HG02642 (cell line): ENCODE results near the gene ABCG1.

ENCODE experiments used
- ATAC-seq: cut with Tn5 transposase; IDR thresholded peaks from one replicate; pipeline ENCODE4 v1.9.1; 2021; ENCODE audit warnings: mild to moderate bottlenecking; ENCODE audit not compliant: unreplicated experiment, poor library complexity

Gene ABCG1

DNA sequence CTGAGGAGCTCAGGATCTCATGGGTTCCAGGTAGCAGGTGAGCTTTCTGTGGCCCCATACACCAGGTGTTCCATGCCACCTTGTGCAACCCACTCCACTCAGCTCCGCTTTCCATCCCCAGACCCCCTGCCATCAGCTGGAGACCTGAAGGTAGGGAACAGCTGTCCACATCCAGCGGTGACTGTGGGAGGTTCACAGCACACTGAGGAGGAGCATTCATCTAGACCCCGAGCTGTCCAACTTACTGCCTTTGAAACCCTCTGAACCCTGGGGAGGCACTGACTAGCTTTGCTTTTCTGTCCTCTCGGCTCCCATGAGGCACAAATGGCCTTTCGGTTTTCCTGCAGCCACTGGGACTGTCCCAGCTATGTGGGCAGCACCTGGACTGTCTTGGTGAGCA lies 27.9 kb upstream of the ABCG1 start:
- ATAC-seq: no peak

DNA sequence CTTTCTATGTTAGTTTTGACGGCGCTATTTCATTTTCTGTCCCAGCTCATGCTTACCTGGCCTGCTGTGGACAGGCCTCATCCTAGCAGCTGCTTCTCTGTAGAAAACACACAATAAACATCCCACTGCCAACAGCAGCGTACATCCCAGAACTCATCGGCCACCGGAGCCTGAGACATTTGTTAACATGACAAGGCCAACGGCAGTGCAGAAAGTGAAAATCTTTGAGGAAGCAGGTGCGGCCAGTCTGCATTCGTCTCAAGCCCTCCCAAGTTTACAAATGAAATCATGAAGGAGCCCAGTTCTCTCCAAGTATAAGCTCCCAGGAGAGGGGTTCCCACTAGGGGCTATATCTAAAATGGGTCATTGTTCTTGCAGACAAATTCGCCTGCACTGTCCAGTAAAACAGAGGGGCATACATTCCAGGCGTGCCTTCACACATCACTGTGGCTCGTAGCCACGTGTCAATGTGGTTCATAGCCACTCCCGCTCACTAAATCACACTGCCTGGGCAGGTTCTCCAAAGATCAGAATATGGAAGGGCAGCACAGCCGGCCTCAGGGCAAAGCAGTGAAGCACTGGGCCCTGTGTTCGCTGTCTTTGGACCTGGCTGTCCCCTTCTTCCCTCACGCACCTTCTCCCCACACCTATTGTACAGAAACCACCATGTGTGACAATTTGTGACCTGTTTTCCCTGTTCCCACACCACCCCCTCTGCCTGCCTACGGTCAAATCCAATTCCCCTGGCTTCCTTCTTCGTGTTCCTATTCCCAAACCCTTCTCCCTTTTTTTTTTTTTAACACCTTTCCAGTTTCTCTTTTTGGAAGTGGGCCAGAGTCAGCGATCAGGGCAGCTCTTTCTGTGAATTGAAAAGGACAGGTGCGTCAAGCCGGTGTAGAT lies 27.0 kb upstream of the ABCG1 start:
- ATAC-seq: no peak

DNA sequence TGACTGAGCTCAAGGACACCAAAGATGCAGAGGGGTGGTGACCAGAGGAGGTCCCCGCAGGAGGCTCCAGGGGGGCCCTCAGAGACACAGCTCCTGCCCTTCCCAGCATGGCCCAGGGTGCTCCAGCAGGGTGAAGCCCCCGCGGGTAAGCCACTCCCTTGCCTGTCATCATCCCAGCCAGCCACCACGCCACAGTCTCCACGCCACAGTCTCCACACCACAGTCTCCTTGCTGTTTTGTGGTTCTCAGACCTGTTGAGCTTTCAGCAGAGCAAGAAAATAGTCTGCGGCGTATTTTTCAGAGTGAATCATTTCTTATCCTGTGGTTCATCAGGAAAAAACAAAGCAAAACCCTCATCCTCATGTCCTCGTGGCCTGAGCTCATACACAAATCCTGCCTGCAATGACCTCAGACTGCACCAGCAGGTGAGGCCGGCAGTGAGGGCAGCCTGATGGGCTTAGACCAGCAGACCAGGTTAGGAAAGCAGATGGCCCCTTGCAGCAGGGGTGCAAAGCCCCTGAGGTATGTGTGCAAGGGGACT lies 25.7 kb upstream of the ABCG1 start:
- ATAC-seq: no peak

DNA sequence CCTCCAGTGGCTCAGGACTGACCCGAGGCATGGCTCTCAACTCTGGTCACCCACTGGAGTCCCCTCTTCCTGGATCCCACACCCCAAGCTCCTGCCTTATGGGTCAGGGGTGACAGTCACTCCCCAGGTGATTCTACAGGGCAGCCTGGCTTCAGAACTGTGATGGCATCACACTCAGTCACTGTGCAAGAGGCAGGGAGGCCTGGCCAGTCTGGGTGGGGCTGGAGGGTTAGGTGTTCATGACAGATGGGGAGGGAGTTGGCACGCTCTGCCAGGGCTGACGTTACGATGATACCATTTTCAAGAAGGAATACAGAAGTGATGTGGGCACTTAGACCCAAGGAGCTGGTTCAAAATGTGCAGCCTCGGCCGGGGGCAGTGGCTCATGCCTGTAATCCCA lies 25.2 kb upstream of the ABCG1 start:
- no peak for ATAC-seq

DNA sequence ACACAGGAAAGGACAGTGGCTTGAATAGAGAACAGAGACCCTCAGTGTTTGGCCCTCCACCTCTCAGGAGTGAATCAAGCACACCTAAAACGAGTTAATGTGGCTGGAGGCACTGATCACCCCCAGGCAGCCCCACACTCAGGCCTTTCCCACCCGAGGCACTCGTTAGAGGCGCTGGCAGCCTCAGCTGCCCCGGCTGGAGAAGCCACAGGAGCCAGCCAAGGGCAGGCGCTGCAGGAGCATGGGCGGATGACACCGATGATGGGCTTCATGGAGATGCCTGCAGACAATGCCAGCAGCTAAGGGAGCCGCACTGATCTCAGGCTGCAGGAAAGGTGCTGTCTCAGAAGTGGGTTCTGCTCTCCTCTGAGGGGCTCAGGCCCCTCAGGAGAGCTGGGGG lies 24.1 kb upstream of the ABCG1 start:
- no peak for ATAC-seq

DNA sequence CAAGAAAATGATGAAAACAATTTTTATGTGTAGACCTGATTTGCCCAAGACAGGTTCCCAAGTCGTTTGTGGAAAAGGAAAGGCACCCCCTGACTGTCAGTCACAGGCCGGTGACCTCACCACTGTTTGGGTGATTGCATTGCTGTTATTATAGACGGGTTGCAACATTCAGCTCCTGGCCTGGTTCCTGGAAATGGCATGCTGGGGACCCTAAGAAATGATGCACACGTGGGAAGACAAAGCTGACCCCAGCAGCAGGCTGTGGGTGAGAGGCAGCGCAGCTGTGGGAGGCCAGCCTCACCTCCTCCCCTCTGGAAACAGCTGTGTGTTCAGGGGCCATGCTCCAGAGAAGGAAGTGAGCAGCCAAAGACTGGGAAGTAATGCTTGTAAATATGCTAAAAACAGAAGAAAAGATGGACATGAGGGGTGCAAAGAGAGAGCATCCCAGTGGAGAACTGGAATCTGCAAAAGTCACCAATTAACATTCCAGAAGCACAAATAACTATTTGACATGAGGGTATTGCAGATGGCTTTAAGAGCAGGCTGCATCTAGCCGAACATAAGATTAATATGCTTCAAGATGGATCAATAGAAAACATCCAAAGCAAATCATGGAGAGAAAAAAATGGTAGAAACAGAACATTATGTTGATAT lies 23.4 kb upstream of the ABCG1 start:
- no peak for ATAC-seq

DNA sequence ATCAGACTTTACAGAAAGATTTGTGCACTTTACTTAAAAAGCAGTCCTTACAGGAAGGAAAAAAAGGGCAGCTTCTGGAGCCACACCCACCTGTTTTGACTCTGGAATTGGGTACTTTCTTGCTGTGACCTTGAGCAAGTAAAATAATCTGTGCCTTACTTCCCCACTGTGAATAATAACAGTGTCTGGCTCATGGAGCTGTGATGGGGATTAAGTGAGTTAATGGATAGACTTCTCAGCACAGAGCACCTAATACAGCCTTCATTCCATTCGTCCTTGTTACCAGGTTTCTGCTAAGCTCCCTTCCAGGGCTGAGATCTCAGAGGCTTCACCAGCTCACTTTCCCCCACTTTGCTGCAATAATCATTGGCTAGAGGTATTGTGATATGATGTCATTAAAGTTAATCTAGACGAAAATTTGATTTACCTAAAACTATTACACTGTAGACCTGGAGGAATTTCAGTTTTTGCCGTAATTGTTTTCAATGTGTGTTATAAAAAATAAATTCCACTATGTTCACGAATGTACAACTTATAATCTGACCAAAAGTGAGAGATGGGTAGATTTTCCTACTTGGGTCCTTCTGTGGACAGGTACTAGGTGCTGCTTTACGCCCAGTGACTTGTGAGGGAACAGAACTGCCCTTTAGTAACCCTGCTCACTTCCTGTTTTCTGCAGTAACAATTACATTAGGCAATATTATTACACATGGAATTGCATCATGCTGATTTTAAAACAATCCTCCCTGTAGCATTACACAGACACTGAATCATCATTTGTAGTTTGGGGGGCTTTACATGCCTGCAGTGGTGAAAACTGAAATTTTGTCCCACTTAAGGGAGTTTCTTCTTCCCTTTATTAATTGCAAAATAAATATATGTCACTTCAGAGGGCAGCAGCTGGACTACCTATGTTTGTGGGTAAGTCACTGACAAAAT lies 19.7 kb upstream of the ABCG1 start:
- ATAC-seq: no peak

DNA sequence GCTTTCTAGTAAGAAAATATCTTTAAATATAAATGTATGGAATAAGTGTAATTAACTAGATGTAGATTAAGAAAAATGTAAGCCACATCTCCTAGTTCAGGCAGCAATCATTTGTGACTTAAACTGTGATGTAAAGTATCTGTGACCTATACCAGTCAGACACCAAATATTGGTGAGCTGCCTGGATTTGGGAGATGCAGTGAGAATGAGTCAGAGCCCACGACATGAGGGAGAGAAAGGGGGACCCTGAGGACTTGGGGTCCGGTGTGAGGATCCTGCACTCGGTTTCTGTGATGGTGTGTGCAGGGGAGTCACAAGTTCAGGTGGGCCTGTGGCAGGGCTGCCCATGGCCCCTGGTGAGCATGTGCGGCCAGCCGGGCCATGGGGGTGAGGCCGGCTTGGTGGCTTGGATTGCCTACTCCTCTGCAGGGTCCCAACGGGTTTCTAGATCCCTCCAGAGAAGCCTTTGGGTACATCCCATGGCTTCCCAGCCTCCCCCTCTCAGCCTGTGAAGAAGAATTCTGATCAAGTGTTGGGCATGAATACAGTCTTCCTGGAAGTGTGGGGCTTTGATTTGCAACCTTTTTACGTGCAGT lies 19.0 kb upstream of the ABCG1 start:
- no peak for ATAC-seq

DNA sequence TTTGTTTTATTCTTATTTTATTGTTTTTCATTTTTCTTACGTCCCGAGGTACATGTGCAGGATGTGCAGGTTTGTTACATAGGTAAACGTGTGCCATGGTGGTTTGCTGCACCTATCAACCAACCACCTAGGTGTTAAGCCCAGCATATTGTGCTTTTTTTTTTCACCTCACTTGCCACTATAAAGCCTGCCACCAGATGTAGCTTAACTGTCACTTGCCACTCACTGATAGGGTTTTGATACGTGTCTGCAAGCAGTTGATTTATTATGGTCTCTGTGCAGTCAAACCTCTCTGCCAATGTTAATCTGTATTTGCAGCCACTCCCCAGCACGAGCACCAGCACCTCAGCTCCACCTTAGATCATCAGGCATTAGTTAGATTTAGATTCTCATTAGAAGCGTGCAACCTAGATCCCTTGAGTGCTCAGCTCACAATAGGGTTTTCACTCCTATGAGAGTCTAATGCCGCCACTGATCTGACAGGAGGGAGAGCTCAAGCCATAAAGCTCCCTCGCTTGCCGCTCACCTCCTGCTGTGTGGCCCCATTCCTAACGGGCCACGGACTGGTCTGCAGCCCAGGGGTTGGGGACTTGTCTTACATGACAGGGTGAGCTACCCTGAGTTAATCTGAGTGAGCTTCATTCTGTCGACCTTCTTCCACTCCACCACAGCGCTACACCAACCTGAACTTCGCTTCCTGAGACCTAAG lies 17.9 kb upstream of the ABCG1 start:
- no peak for ATAC-seq

DNA sequence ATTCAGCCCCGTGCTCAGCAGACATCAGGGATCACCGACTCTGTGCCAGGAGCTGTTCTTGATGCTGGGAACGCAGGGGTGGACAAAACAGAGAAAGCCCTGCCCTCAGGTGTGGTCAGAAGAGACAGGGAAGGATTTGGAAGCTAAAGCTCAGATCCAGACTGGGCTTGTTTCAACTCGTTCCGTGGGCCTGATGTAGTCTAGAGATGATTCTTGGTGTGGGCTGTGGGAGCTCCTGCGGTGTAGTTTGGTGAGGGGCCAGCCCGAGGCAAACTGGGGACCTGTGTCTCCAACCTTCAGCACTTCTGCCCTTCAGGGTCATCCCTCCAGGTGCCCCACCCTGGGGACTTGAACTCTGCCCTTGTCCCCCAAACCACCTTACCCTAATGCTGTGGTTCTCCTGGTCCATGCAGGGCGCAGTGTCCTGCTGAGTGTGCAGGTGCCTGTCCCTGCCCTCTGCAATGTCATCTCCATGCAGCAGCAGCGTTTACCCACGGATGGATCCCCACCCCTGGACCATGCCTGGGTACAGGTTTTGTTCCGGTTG lies 17.3 kb upstream of the ABCG1 start:
- no peak for ATAC-seq

DNA sequence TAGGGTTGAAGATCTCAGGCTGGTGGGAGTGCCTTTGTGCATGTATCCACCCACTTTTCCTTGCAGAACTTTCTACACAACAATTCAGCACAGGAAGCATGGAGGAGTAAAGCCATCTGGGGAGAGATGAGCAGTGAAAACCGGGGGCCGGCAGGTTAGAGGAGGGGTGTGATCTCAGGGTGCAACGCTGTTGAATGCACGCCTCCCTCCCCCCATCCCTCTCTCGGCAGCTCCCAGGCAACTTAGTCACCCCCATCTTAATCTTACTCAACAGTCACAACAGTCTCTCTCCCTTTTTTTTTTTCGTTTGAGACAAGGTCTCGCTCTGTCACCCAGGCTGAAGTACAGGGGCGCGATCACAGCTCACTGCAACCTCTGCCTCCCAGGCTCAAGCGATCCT lies 16.6 kb upstream of the ABCG1 start:
- no peak for ATAC-seq

DNA sequence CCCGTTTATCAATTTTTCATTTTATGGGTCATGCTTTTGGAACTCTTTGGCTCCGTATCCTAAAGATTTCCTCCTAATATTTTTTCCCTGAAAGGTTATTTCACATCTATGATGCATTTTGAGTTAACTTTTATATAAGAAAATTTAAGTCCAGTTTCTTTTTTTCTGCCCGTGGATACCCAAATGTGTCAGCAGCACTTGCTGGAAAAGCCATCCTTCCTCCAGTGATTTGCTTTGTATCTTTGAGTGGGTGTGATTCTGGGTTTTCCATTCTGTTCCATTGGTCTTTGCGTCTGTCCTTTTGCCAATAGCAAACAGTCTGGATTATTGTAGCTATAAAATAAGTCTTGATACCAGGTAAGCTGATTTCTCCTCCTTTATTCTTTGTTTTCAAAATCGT lies 15.6 kb upstream of the ABCG1 start:
- no peak for ATAC-seq

DNA sequence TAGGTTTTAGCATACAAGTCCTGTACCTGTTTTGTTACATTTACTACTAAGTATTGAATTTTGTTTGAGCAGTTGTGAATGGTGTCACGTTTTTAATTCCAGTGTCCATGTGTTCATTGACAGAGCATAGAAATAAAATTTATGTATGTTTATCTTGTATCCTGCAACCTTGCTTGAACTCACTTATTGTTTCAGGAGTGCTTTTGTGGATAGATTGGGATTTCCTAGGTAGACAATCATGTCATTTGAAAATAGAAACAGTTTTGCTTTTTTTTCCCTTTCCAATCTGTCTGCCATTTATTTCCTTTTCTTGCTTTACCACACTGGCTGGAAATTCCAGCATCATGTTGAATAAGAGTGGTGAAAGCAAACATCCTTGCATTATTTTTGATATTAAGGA lies 15.0 kb upstream of the ABCG1 start:
- no peak for ATAC-seq

DNA sequence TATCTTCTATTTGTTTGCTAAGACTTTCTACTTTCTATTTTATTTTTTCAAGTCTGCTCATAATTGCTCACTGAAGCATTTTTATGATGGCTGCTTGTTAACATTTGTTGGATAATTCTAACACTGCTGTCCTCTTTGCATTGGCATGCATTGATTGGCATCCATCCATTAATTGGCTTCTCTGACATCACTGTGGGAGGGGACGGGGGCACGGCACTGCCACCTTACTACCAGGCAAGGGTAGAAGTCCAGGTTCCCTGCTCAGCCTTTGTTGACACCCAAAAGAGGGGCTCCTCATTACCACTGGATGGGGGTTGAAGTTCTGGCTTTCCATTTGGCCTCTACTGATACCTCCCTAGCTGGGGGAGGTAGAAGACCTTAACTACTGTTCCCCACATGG lies 11.5 kb upstream of the ABCG1 start:
- no peak for ATAC-seq

DNA sequence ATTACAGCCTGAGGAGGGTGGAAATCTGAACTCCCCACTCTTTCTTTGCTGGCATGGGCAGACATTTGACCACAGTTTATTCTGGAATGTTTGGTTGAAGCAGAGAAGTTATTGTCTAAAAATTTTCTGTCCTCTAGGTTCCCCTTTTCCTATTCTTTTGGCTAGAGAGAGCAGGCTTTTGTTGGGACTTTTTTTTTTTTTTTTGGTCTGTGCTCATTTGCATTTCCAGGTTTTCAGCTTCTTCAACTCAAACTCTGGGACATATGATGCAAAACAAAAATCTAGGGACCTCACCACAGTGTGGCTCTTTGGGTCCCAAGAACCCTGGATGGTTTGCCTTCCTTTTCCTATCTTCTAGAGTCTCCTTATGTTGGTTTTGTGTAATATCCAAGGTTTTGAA lies 10.9 kb upstream of the ABCG1 start:
- ATAC-seq: no peak

DNA sequence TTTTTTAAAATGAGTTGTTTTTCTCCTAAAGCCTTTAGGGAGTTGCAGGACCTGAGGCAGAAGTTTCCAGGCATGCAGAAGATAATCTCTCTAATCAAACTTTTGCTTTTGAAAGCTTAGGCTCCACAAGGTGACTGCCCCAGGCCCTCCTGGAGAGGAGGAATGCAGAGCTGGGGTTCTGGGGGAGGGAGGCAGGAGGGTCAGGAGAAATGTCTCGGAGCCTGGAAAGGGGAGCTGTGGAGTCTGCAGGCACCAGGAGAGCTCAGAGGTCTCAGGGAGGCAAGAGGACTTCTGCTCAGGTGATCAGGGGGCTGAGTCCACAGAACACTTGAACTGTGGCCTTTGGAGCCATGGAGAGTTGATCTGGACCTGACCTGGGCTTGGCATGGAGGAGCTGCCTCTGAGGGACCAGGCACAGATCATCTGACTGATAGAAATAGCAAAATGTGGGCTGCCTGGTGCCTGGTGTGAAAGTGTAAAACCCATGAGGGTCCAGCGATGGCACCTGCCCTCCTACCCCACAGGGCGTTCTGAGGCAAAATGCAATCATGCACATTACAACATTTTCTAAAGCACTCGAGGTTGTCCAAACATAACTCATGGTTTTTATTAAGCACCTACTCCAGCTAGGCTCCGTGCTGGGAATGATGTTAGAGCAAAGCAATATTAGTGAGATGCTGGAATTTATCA lies 10.0 kb upstream of the ABCG1 start:
- no peak for ATAC-seq

DNA sequence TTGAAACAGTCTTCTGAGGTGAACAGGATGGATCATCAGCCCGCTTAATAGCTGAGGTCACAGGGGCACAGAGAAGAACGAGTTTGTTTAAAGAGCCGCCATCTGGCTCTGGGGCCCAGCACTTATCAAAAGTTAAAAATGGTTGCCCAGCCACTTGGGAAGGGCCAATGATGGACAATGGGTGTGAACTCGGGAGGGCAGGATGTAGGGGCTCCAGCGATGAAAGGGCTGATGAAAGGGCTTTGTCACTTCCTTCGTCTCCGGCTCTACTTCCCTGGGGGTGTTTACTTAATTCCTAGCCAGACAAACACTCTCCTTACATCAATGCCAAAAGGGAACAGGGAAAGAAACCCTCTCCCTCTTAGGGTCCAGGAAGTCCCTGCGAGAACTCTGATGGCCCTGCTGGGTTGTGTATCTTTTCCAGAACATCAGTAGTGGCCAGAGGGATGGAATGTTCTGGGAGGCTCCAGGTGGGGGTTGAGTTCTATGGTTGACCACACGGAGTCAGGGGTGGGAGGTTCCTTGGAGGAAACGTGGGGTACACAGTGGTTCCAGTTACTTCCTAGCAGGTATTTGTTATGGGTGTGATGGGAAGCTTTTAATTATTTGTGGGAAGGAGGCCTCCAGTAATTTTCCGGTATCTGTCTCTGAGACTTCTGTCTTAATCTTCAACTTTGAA lies 9.0 kb upstream of the ABCG1 start:
- ATAC-seq: no peak

DNA sequence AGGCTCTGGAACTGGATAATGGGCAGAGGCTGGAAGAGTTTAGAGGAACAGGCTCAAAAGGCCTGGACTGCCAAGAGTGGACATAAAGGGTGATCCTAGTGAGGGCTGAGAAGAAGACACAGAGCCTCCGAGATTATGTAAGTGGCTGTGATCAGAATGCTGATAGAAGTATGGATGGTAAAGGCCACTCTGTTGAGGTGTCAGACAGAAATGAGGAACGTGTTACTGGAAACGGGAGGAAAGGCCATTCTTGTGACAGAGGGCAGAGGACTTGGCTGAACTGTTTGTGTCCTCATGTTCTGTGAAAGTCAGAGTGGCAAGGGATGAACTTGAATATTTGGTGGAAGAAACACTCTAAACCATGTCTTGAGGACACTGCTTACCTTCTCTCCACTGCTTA lies 6.7 kb upstream of the ABCG1 start:
- ATAC-seq: no peak
